Esophagus muscularis mucosa (tissue), 4 donors: Measurements from ENCODE around the gene PROS1. TPM values are rescaled to one million over a fixed set of nuclear protein-coding genes. Genes with fewer than 3 reads are reported as not detected.

Source experiments
- DNase-seq: peaks from one replicate; pipeline ENCODE4 v3.0.0-alpha.2; 2017; ENCODE audit errors: extremely low spot score
- H3K27ac ChIP-seq, 4 donors: fragments of 200-600 bp; sonication (generic); replicated peaks in 1 of 4; 1 replicate in 3 of 4; 2 replicates in 1 of 4; pipeline ENCODE4 v1.5.1; 2016 to 2019; ENCODE audit warnings: mild to moderate bottlenecking in 1 of 4
- H3K27me3 ChIP-seq, 4 donors: fragments of 200-600 bp; sonication (generic); one replicate each; pipeline versions ENCODE4 v1.5.1 to v1.6.0; 2016 to 2019
- H3K36me3 ChIP-seq, 4 donors: fragments of 200-600 bp; sonication (generic); one replicate each; pipeline ENCODE4 v1.5.1; 2016 to 2019
- H3K4me1 ChIP-seq, 4 donors: fragments of 200-600 bp; sonication (generic); one replicate each; pipeline ENCODE4 v1.5.1; 2016 to 2019
- H3K4me3 ChIP-seq, 4 donors: fragments of 200-600 bp; sonication (generic); 1 replicate in 2 of 4; 2 replicates in 2 of 4; pipeline ENCODE4 v1.5.1; 2016 to 2019; ENCODE audit warnings: mild to moderate bottlenecking in 4 of 4, moderate library complexity in 1 of 4
- H3K9me3 ChIP-seq, 4 donors: fragments of 200-600 bp; sonication (generic); 1 replicate in 3 of 4; 2 replicates in 1 of 4; pipeline ENCODE4 v1.5.1; 2016 to 2019
- CTCF ChIP-seq, 3 experiments: fragments of 200-600 bp in 2 of 3; fragments of 450-650 bp in 1 of 3; sonication (generic) in 2 of 3; IDR thresholded peaks; one replicate each; pipeline ENCODE4 v1.5.1; 2017 to 2019; ENCODE audit warnings: antibody characterized with exemption in 3 of 3, mild to moderate bottlenecking in 2 of 3, moderate library complexity in 1 of 3
- EP300 ChIP-seq: sonication (generic); formaldehyde crosslinking; IDR thresholded peaks from one replicate; pipeline ENCODE4 v1.6.1; 2017; ENCODE audit warnings: antibody characterized with exemption
- POLR2A ChIP-seq: fragments of 450-650 bp; IDR thresholded peaks from one replicate; pipeline ENCODE4 v1.6.1; 2017; ENCODE audit warnings: antibody characterized with exemption, moderate library complexity, mild to moderate bottlenecking, low read depth
- POLR2AphosphoS5 ChIP-seq, 2 donors: sonication (generic); formaldehyde crosslinking; IDR thresholded peaks; one replicate each; pipeline ENCODE4 v1.6.1; 2017; ENCODE audit warnings: antibody characterized with exemption in 2 of 2
- WGBS: methylation state at CpG from one replicate; pipeline ENCODE4 v1.1.5; 2018; 5-methylcytosine and 5-hydroxymethylcytosine counted together
- intact Hi-C: fragments of 100-400 bp; cut with DNase I; formaldehyde crosslinking; loops from one replicate; pipeline ENCODE4 v1.15.1; 2023
- total RNA-seq, 4 donors: library from RNA; depleted of rRNA; stranded (reverse); fragments of >200 nt; gene quantifications; one replicate each; pipeline versions ENCODE4 v1.1.0 to v1.2.1, GENCODE V29; 2016

Gene PROS1
- total RNA-seq, 4 donors from 2014 or later: 32.4 to 45.6 (median 40.7) TPM

- intact Hi-C loops: no loop called here
- H3K36me3 ChIP-seq: no peaks in the 10 kb centered on the region
- DNase-seq: no peak
- H3K4me1 ChIP-seq: peaks cover 11 to 25% (median 20%) of the 10 kb centered on the region in 4 donors
- 95% methylated on average over 3 of the region's 3 CpGs for WGBS
- no peaks in the 10 kb centered on the region for H3K27me3 ChIP-seq
- no peak overlapping the region for H3K4me3 ChIP-seq
- no peak overlapping the region for H3K27ac ChIP-seq
- no peak for TF ChIP-seq EP300
- no peak for TF ChIP-seq POLR2A
- TF ChIP-seq CTCF (IDR thresholded peaks at IDR 0.05): no peak
- no peak for TF ChIP-seq POLR2AphosphoS5 (IDR thresholded peaks at IDR 0.05)
- H3K9me3 ChIP-seq: no peaks in the 10 kb centered on the region
Observed at GRCh38 chr3:93983408-93983807, 9.7 kb upstream of the PROS1 start.

GRCh38 chr3:93981649-93982048 is 8.0 kb upstream of the PROS1 start:
- 92% methylated on average over 13 of the region's 13 CpGs for WGBS
- intact Hi-C loops: no loop called here

GRCh38 chr3:93979850-93980676 is 6.4 kb upstream of the PROS1 start, which contains the start of gene ARL13B:
TSS of gene ARL13B (plus strand) at chr3:93980155. CDS start at chr3:93980424, 269 bp downstream.
- DNase-seq: peak; percentile 99
- Histone ChIP-seq H3K27ac (peak within 1 kb of the TSS; percentile 89 to 98 (median 93)), H3K27me3 (no peaks in the 10 kb centered on the region), H3K36me3 (no peaks in the 10 kb centered on the region), H3K9me3 (no peaks in the 10 kb centered on the region), H3K4me3 (peak within 1 kb of the TSS; percentile 67 to 91 (median 81)), H3K4me1 (peaks cover 11 to 21% (median 19%) of the 10 kb centered on the region in 4 donors)
- intact Hi-C loops: loop anchor here (10.0 kb wide), 1 partner anchor 85 kb away; the partner anchor contains the start of genes DHFR2 and NSUN3
- under 1% methylated on average over 48 of the region's 66 CpGs for WGBS
- peak; percentile 98 for TF ChIP-seq POLR2AphosphoS5 (IDR thresholded peaks at IDR 0.05)
- no peak for TF ChIP-seq CTCF (IDR thresholded peaks at IDR 0.05)
- TF ChIP-seq EP300: no peak
- peak; percentile 66 for TF ChIP-seq POLR2A

More at GRCh38 chr3:93981649-93982048, 8.0 kb upstream of the PROS1 start:
- Histone ChIP-seq H3K4me1 (peaks cover 11 to 21% (median 19%) of the 10 kb centered on the region in 4 donors), H3K36me3 (no peaks in the 10 kb centered on the region), H3K27ac (no peak overlapping the region), H3K4me3 (no peak overlapping the region), H3K27me3 (no peaks in the 10 kb centered on the region), H3K9me3 (no peaks in the 10 kb centered on the region)
- TF ChIP-seq POLR2AphosphoS5 (IDR thresholded peaks at IDR 0.05) (no peak), CTCF (IDR thresholded peaks at IDR 0.05) (no peak), EP300 (no peak), POLR2A (no peak)
- DNase-seq: no peak

- H3K4me1 ChIP-seq: peaks cover 8 to 27% (median 16%) of the 10 kb centered on the region in 4 donors
Observed at GRCh38 chr3:93969997-93970396, 3.7 kb downstream of the PROS1 start.

More at GRCh38 chr3:93969997-93970396, 3.7 kb downstream of the PROS1 start:
- no peaks in the 10 kb centered on the region for H3K27me3 ChIP-seq
- no peak for DNase-seq
- TF ChIP-seq EP300 (no peak), POLR2AphosphoS5 (IDR thresholded peaks at IDR 0.05) (no peak), POLR2A (no peak), CTCF (IDR thresholded peaks at IDR 0.05) (no peak)
- H3K9me3 ChIP-seq: no peaks in the 10 kb centered on the region
- no peak overlapping the region for H3K4me3 ChIP-seq
- no peak overlapping the region for H3K27ac ChIP-seq
- 93% methylated on average over 1 of the region's 1 CpG for WGBS
- intact Hi-C loops: loop anchor here (10.0 kb wide), 1 partner anchor 95 kb away; the partner anchor contains the start of genes DHFR2 and NSUN3
- peaks cover 0 to 1% (median 0%) of the 10 kb centered on the region in 4 donors for H3K36me3 ChIP-seq
